Endothelial cell of umbilical vein (primary cell): ENCODE results near the gene PLXNA4. TPM values are rescaled to one million over a fixed set of nuclear protein-coding genes. Genes with fewer than 3 reads are reported as not detected.

Source experiments
- BruUV-seq: library from RNA; stranded (reverse); fragments of 400-500 nt; replicated peaks from 2 replicates; lab custom pipeline; 2021; lab: Mats Ljungman, UMichigan
- CTCF ChIA-PET: fragments of 300-600, 350-600 bp; sonication (Branson Sonifier 250); formaldehyde crosslinking; loops from one replicate; lab custom pipeline; 2021; ENCODE audit warnings: antibody characterized with exemption, inconsistent platforms; lab: Charles Lee
- POLR2A ChIA-PET: fragments of 300-600, 350-600 bp; sonication (Branson Sonifier 250); formaldehyde crosslinking; loops from one replicate; lab custom pipeline; 2021; ENCODE audit warnings: antibody characterized with exemption, inconsistent platforms; lab: Charles Lee
- DNase-seq: peaks from one replicate; pipeline ENCODE4 v3.0.0-alpha.2; 2011; ENCODE audit warnings: low read depth, low spot score
- FAIRE-seq: peaks from 2 replicates; lab custom pipeline; 2011; peaks lifted over from hg19 to GRCh38; lab: Jason Lieb, UNC
- H2AFZ ChIP-seq: 2 replicates; pipeline ENCODE4 v1.6.0; 2012; ENCODE audit warnings: low read depth, low read length, control low read depth, inconsistent platforms
- H3K27ac ChIP-seq: 2 replicates; pipeline ENCODE4 v1.5.1; 2011; ENCODE audit warnings: low read depth, mild to moderate bottlenecking, control low read depth, low read length, moderate library complexity; ENCODE audit not compliant: insufficient read depth
- H3K27me3 ChIP-seq, 2 experiments: 2 replicates each; pipeline versions ENCODE4 v1.6.0 to v1.6.1; 2011; ENCODE audit warnings: low read length in 2 of 2, mixed read lengths in 1 of 2; ENCODE audit not compliant: control insufficient read depth in 2 of 2, insufficient read depth in 2 of 2
- H3K36me3 ChIP-seq, 2 experiments: 2 replicates in 1 of 2; 3 replicates in 1 of 2; pipeline ENCODE4 v1.5.1; 2011; ENCODE audit warnings: low read length in 2 of 2, mild to moderate bottlenecking in 1 of 2, moderate library complexity in 1 of 2; ENCODE audit not compliant: control insufficient read depth in 2 of 2, insufficient read depth in 2 of 2; ENCODE audit errors: extremely low read depth in 1 of 2
- H3K4me1 ChIP-seq: 3 replicates; pipeline ENCODE4 v1.5.1; 2011; ENCODE audit warnings: mild to moderate bottlenecking, low read length; ENCODE audit not compliant: control insufficient read depth, insufficient read depth; ENCODE audit errors: extremely low read depth
- H3K4me2 ChIP-seq: 2 replicates; pipeline ENCODE4 v1.6.1; 2011; ENCODE audit warnings: low read length, control low read depth, mixed read lengths; ENCODE audit not compliant: insufficient read depth
- H3K4me3 ChIP-seq, 3 experiments: fragments of 200-600 bp in 1 of 3; sonication (generic), shearing (Covaris generic) in 1 of 3; replicated peaks in 1 of 3; 2 replicates each; pipeline ENCODE4 v1.5.1; 2011 to 2016; ENCODE audit warnings: control low read depth in 3 of 3, low read length in 3 of 3, mild to moderate bottlenecking in 2 of 3, inconsistent platforms in 1 of 3, low read depth in 1 of 3, moderate library complexity in 1 of 3; ENCODE audit not compliant: insufficient read depth in 1 of 3
- H3K79me2 ChIP-seq: 2 replicates; pipeline ENCODE4 v1.6.0; 2012; ENCODE audit warnings: low read length, inconsistent platforms; ENCODE audit not compliant: control insufficient read depth, insufficient read depth
- H3K9ac ChIP-seq: replicated peaks from 2 replicates; pipeline ENCODE3; 2011; ENCODE audit warnings: low read length, control low read depth; ENCODE audit not compliant: insufficient read depth; ENCODE audit errors: extremely low read depth
- H3K9me1 ChIP-seq: replicated peaks from 3 replicates; pipeline ENCODE4 v1.6.0; 2011; ENCODE audit warnings: mild to moderate bottlenecking, low read length; ENCODE audit not compliant: control insufficient read depth, insufficient read depth; ENCODE audit errors: extremely low read depth
- H3K9me3 ChIP-seq: replicated peaks from 2 replicates; pipeline ENCODE4 v1.5.1; 2012; ENCODE audit warnings: low read length, inconsistent platforms; ENCODE audit not compliant: control insufficient read depth, insufficient read depth
- H4K20me1 ChIP-seq: replicated peaks from 2 replicates; pipeline ENCODE3; 2011; ENCODE audit warnings: mild to moderate bottlenecking, low read length; ENCODE audit not compliant: control insufficient read depth, insufficient read depth; ENCODE audit errors: extremely low read depth
- CTCF ChIP-seq, 2 donors: IDR thresholded peaks; 1 replicate in 1 of 2; 2 replicates in 1 of 2; pipeline ENCODE4 v1.5.1; 2011; ENCODE audit warnings: low read length in 2 of 2, mild to moderate bottlenecking in 2 of 2, moderate library complexity in 2 of 2, control low read depth in 1 of 2, inconsistent platforms in 1 of 2, low read depth in 1 of 2; ENCODE audit not compliant: insufficient read depth in 1 of 2; ENCODE audit errors: extremely low read depth in 1 of 2
- EZH2 ChIP-seq: IDR thresholded peaks from 2 replicates; pipeline ENCODE4 v1.6.1; 2012; ENCODE audit warnings: borderline replicate concordance, low read depth, mild to moderate bottlenecking, moderate library complexity, low read length, inconsistent platforms; ENCODE audit not compliant: severe bottlenecking
- FOS ChIP-seq: IDR thresholded peaks from 2 replicates; pipeline ENCODE4 v1.6.1; 2011; ENCODE audit warnings: mild to moderate bottlenecking, low read length, moderate library complexity, borderline replicate concordance; ENCODE audit not compliant: insufficient read depth
- GATA2 ChIP-seq: IDR thresholded peaks from 2 replicates; pipeline ENCODE4 v1.7.0; 2011; ENCODE audit warnings: low read depth, mild to moderate bottlenecking, moderate library complexity, mixed read lengths, low read length; ENCODE audit not compliant: insufficient read length, insufficient read depth
- JUN ChIP-seq: IDR thresholded peaks from 2 replicates; pipeline ENCODE4 v1.6.1; 2011; ENCODE audit warnings: borderline replicate concordance, low read depth; ENCODE audit not compliant: insufficient read length, insufficient read depth
- MAX ChIP-seq: IDR thresholded peaks from 2 replicates; pipeline ENCODE4 v1.6.1; 2011; ENCODE audit not compliant: insufficient read depth, insufficient read length
- MYC ChIP-seq: IDR thresholded peaks from one replicate; pipeline ENCODE4 v1.6.1; 2011; ENCODE audit warnings: mild to moderate bottlenecking, low read depth, low read length
- POLR2A ChIP-seq: IDR thresholded peaks from 2 replicates; pipeline ENCODE4 v1.6.1; 2012; ENCODE audit warnings: low read depth, mild to moderate bottlenecking, control low read depth, low read length
- POLR2AphosphoS5 ChIP-seq: IDR thresholded peaks from 2 replicates; pipeline ENCODE4 v1.6.1; 2012; ENCODE audit warnings: low read depth, mild to moderate bottlenecking, control low read depth, low read length, moderate library complexity; ENCODE audit not compliant: insufficient read depth
- dilution Hi-C: fragments of 300-500 bp; cut with MboI; formaldehyde crosslinking; loops from one replicate; pipeline ENCODE4 v1.15.0; 2019; ENCODE audit warnings: low sequenced_read_pairs; ENCODE audit not compliant: extremely low pct_ligation_motif_present
- intact Hi-C: fragments of 100-400 bp; cut with micrococcal nuclease; formaldehyde crosslinking; loops from one replicate; pipeline ENCODE4 v1.10.0; 2022
- polyA plus RNA-seq, 4 experiments: library from polyadenylated mRNA; depleted of rRNA in 3 of 4; stranded (reverse) in 3 of 4; unstranded in 1 of 4; fragments of >200 nt; gene quantifications; 2 replicates each; pipeline versions ENCODE4 v1.2.1 to v1.2.3, GENCODE V29; 2011 to 2012; ENCODE audit warnings: missing spikeins in 1 of 4
- total RNA-seq: library from RNA; stranded (reverse); gene quantifications from 2 replicates; pipeline ENCODE4 v1.2.3, GENCODE V29; 2021

Gene PLXNA4
- total and polyA plus RNA-seq, 2 donors (not counting 3 experiments of a cell fraction or from before 2014, with no cell fraction given) = 12.1 to 20.4 TPM

DNA sequence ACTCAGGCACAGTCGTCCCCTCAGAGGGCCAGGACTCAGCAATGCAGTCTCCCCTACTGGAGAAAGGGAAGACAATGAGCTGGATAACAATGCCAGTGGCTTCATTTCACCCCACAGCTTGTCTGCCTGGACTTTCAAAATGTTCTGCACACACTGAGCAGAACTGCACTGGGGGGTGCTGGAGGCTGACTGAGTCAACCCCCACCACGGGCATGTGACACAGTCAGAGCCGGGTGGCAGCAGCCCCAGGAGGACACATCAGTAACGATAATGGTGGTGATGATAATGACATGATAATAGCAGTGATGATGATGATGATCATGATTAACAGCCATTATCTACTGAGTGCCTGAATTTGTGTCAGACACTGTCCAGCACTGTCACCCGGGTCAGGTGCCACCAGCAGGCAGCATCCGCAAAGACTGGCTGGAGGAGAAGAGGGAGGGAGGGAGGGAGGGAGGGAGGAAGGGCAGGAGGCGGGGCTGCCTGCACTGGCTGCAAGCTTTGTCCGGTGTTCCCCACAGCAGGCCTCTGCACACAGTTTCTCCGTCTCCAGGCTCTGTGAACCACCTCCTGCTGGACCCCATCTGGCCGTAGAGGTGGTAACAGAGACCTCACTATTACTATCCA is 67.4 kb downstream of the PLXNA4 start:
- H3K9ac ChIP-seq = no peak overlapping the region
- no peak overlapping the region for H2AFZ ChIP-seq
- no peaks in the 10 kb centered on the region for H4K20me1 ChIP-seq
- TF ChIP-seq MAX (no peak), POLR2A (no peak), EZH2 (no peak), POLR2AphosphoS5 (no peak)
- H3K4me2 ChIP-seq = no peak overlapping the region
- peaks cover 0 to 15% of the 10 kb centered on the region in 2 experiments for H3K36me3 ChIP-seq
- intact Hi-C loops = loop anchor here (10.0 kb wide), 2 partner anchors 836 to 954 kb away; partner anchors contain the start of gene PODXL
- no peak for DNase-seq
- POLR2A ChIA-PET = no interaction called here
- H3K4me1 ChIP-seq = no peaks in the 10 kb centered on the region
- dilution Hi-C loops = no loop called here
- FAIRE-seq = no peak
- CTCF ChIA-PET = interaction anchor here (1.1 to 1.6 kb wide), 4 partner anchors 12 to 190 kb away, joined by 3 to 4 read pairs (median 4); no protein-coding TSS in a partner anchor
- no peak overlapping the region for H3K4me3 ChIP-seq
- H3K9me1 ChIP-seq = no peaks in the 10 kb centered on the region
- no peaks in the 10 kb centered on the region for H3K27me3 ChIP-seq
- BruUV-seq = no TSS peak
- H3K9me3 ChIP-seq = no peaks in the 10 kb centered on the region
- no peaks in the 10 kb centered on the region for H3K79me2 ChIP-seq
- no peak overlapping the region for H3K27ac ChIP-seq

GRCh38 chr7:132504852-132505251 is 71.4 kb downstream of the PLXNA4 start:
- intact Hi-C loops = loop anchor here (5.0 to 10.0 kb wide), 4 partner anchors 358 to 950 kb away; partner anchors contain the start of gene PODXL
- FAIRE-seq (no peak), DNase-seq (no peak)
- Histone ChIP-seq H3K9me3 (no peaks in the 10 kb centered on the region), H3K9me1 (no peaks in the 10 kb centered on the region), H3K4me1 (peaks cover 32% of the 10 kb centered on the region), H2AFZ (no peak overlapping the region), H3K4me3 (no peak overlapping the region), H3K4me2 (no peak overlapping the region), H4K20me1 (no peaks in the 10 kb centered on the region), H3K27me3 (no peaks in the 10 kb centered on the region), H3K36me3 (peaks cover 0 to 15% of the 10 kb centered on the region in 2 experiments), H3K9ac (no peak overlapping the region), H3K27ac (no peak overlapping the region), H3K79me2 (no peaks in the 10 kb centered on the region)
- POLR2A ChIA-PET = no interaction called here
- TF ChIP-seq CTCF (IDR thresholded peaks at IDR 0.05; ENCODE audit: extremely low read depth in 1 of 2, insufficient read depth in 1 of 2, low read depth in 1 of 2, low read length in 2 of 2) (no peak), GATA2 (no peak), MYC (no peak), MAX (no peak), EZH2 (no peak), JUN (no peak), FOS (no peak), POLR2AphosphoS5 (no peak), POLR2A (no peak)
- no TSS peak for BruUV-seq
- dilution Hi-C loops = no loop called here
- CTCF ChIA-PET = interaction anchor here (0.6 to 1.8 kb wide), 4 partner anchors 11 to 186 kb away, joined by 3 to 7 read pairs (median 4); no protein-coding TSS in a partner anchor
